ENCODE results near the gene MSMP.

MSMP gene

DNA sequence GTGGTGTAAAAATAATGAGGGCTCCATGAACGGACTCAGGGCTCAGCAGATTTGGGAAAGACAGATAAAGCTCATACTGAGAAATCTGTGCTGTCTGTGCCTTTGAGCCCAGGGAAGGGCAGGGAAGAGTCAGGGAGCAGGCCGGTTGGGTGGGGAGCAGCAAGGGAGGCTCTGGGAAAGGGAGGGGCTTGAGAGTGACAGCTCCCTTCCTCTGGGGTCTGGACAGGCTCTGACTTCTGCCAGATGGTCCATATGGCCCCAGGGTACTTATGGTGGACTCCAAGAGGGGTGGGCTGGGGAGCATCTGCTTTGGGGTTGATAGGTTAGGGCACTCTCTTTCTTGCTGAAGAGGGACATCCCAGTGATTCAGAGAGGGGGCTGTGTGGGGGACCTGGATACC lies 39.4 kb upstream of the MSMP start:
- Histone ChIP-seq H3K27me3 (ENCODE audit: insufficient read depth, poor library complexity, severe bottlenecking) (no peaks in the 10 kb centered on the region), H3K4me3 (replicated peaks; ENCODE audit: insufficient read depth, low read length) (no peak overlapping the region), H3K27ac (replicated peaks) (no peak overlapping the region)
- TF ChIP-seq, protein P1, sequence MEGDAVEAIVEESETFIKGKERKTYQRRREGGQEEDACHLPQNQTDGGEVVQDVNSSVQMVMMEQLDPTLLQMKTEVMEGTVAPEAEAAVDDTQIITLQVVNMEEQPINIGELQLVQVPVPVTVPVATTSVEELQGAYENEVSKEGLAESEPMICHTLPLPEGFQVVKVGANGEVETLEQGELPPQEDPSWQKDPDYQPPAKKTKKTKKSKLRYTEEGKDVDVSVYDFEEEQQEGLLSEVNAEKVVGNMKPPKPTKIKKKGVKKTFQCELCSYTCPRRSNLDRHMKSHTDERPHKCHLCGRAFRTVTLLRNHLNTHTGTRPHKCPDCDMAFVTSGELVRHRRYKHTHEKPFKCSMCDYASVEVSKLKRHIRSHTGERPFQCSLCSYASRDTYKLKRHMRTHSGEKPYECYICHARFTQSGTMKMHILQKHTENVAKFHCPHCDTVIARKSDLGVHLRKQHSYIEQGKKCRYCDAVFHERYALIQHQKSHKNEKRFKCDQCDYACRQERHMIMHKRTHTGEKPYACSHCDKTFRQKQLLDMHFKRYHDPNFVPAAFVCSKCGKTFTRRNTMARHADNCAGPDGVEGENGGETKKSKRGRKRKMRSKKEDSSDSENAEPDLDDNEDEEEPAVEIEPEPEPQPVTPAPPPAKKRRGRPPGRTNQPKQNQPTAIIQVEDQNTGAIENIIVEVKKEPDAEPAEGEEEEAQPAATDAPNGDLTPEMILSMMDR (IDR thresholded peaks at IDR 0.05; ENCODE audit: insufficient read depth, low read length): no peak
- TF ChIP-seq, protein P2, sequence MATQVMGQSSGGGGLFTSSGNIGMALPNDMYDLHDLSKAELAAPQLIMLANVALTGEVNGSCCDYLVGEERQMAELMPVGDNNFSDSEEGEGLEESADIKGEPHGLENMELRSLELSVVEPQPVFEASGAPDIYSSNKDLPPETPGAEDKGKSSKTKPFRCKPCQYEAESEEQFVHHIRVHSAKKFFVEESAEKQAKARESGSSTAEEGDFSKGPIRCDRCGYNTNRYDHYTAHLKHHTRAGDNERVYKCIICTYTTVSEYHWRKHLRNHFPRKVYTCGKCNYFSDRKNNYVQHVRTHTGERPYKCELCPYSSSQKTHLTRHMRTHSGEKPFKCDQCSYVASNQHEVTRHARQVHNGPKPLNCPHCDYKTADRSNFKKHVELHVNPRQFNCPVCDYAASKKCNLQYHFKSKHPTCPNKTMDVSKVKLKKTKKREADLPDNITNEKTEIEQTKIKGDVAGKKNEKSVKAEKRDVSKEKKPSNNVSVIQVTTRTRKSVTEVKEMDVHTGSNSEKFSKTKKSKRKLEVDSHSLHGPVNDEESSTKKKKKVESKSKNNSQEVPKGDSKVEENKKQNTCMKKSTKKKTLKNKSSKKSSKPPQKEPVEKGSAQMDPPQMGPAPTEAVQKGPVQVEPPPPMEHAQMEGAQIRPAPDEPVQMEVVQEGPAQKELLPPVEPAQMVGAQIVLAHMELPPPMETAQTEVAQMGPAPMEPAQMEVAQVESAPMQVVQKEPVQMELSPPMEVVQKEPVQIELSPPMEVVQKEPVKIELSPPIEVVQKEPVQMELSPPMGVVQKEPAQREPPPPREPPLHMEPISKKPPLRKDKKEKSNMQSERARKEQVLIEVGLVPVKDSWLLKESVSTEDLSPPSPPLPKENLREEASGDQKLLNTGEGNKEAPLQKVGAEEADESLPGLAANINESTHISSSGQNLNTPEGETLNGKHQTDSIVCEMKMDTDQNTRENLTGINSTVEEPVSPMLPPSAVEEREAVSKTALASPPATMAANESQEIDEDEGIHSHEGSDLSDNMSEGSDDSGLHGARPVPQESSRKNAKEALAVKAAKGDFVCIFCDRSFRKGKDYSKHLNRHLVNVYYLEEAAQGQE (IDR thresholded peaks at IDR 0.05; ENCODE audit: insufficient replicate concordance, low read depth): no peak
- TF ChIP-seq GABPA (IDR thresholded peaks at IDR 0.05; ENCODE audit: low read depth): no peak
- no peak for TF ChIP-seq POLR2AphosphoS5 (IDR thresholded peaks at IDR 0.05; ENCODE audit: low read depth)
- no peak for TF ChIP-seq SPI1 (IDR thresholded peaks at IDR 0.05; ENCODE audit: borderline replicate concordance, low read depth)
- DNase-seq (ENCODE audit: low read depth in 1 of 2, low spot score in 1 of 2): no peak

DNA sequence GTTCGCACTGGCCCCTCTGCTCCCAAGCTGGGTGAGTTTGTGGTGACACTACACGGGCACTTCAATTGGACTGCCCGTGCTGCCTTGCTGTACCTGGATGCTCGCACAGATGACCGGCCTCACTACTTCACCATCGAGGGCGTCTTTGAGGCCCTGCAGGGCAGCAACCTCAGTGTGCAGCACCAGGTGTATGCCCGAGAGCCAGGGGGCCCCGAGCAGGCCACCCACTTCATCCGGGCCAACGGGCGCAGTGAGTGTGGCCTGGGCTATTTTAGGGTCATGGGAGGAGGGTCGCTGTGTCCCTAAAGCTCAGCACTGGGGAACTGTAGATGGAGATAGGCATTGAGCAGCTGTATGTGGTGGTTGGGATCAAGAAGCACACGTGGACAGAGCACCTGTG lies 38.8 kb upstream of the MSMP start:
- TF ChIP-seq, protein P1 (IDR thresholded peaks at IDR 0.05; ENCODE audit: insufficient read depth, low read length): no peak
- TF ChIP-seq POLR2AphosphoS5 (IDR thresholded peaks at IDR 0.05; ENCODE audit: low read depth) (no peak), GABPA (IDR thresholded peaks at IDR 0.05; ENCODE audit: low read depth) (no peak), SPI1 (IDR thresholded peaks at IDR 0.05; ENCODE audit: borderline replicate concordance, low read depth) (no peak)
- TF ChIP-seq, protein P2 (IDR thresholded peaks at IDR 0.05; ENCODE audit: insufficient replicate concordance, low read depth): no peak
- no peak overlapping the region for H3K27ac ChIP-seq (replicated peaks)
- no peaks in the 10 kb centered on the region for H3K27me3 ChIP-seq (ENCODE audit: insufficient read depth, poor library complexity, severe bottlenecking)
- DNase-seq (ENCODE audit: low read depth in 1 of 2, low spot score in 1 of 2): no peak
- H3K4me3 ChIP-seq (replicated peaks; ENCODE audit: insufficient read depth, low read length): no peak overlapping the region

DNA sequence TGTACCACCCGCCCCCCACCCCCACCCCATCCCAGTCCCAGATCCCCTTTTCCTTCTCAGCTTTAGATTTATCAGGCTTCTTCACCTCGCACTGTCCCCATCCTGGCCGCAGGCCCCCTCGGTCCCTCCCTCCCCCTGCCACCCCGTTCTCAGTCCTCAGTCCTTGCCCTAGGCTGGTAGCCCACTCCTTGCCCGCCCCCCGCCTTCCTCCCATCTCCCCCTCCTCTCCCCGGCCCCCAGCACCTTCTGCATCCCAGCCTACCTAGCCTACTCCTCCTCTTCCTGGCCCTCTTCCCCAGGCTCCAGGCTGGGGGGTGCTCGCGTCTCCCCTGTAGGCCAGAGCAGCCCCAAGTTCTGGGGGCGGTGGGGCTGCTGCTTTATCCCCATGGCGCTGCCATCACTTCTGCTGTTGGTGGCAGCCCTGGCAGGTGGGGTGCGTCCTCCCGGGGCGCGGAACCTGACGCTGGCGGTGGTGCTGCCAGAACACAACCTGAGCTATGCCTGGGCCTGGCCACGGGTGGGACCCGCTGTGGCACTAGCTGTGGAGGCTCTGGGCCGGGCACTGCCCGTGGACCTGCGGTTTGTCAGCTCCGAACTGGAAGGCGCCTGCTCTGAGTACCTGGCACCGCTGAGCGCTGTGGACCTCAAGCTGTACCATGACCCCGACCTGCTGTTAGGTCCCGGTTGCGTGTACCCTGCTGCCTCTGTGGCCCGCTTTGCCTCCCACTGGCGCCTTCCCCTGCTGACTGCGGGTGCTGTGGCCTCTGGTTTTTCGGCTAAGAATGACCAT lies 38.1 kb upstream of the MSMP start:
- no peak overlapping the region for H3K4me3 ChIP-seq (replicated peaks; ENCODE audit: insufficient read depth, low read length)
- H3K27ac ChIP-seq (replicated peaks): no peak overlapping the region
- no peak for DNase-seq (ENCODE audit: low read depth in 1 of 2, low spot score in 1 of 2)
- TF ChIP-seq, protein P1 (IDR thresholded peaks at IDR 0.05; ENCODE audit: insufficient read depth, low read length): no peak
- H3K27me3 ChIP-seq (ENCODE audit: insufficient read depth, poor library complexity, severe bottlenecking): no peaks in the 10 kb centered on the region
